Thyroid gland (tissue), 4 donors: ENCODE results near the gene NAALADL2.

ENCODE experiments used
- POLR2A ChIP-seq, 2 donors: fragments of 450-650 bp; IDR thresholded peaks; one replicate each; pipeline ENCODE4 v1.6.1; 2017; ENCODE audit warnings: antibody characterized with exemption in 2 of 2, mild to moderate bottlenecking in 2 of 2, moderate library complexity in 1 of 2
- TF ChIP-seq, protein P1 (sequence below), 6 experiments: fragments of 200-600 bp in 3 of 6; fragments of 450-650 bp in 3 of 6; sonication (generic) in 3 of 6; IDR thresholded peaks; one replicate each; pipeline ENCODE4 v1.5.1; 2016 to 2019; ENCODE audit warnings: antibody characterized with exemption in 6 of 6, mild to moderate bottlenecking in 2 of 6, inconsistent platforms in 1 of 6, moderate library complexity in 1 of 6

DNA sequence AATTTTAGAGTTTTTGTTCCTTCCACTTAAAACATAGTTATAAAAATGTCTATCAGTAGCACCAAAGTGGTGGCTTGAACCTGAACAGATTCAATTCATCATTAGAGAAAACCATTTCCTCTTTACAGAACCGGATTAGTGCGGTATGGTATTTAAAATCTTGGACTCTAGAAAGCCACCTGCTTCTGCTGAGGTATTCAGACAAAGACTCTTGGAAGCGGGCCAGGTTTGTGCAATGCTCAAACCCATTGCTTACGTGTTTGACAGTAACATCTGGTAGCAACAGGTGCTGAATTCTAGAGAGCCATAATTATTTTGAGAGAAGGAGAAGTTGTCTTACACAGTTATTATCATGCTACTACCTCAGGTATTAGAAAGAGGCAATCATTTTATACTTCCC is 290.5 kb downstream of the NAALADL2 start:
- no peak for TF ChIP-seq POLR2A (IDR thresholded peaks at IDR 0.05)
- TF ChIP-seq, protein P1, sequence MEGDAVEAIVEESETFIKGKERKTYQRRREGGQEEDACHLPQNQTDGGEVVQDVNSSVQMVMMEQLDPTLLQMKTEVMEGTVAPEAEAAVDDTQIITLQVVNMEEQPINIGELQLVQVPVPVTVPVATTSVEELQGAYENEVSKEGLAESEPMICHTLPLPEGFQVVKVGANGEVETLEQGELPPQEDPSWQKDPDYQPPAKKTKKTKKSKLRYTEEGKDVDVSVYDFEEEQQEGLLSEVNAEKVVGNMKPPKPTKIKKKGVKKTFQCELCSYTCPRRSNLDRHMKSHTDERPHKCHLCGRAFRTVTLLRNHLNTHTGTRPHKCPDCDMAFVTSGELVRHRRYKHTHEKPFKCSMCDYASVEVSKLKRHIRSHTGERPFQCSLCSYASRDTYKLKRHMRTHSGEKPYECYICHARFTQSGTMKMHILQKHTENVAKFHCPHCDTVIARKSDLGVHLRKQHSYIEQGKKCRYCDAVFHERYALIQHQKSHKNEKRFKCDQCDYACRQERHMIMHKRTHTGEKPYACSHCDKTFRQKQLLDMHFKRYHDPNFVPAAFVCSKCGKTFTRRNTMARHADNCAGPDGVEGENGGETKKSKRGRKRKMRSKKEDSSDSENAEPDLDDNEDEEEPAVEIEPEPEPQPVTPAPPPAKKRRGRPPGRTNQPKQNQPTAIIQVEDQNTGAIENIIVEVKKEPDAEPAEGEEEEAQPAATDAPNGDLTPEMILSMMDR (IDR thresholded peaks at IDR 0.05): no peak
